PFSK-1 (cell line): ENCODE results near the gene HECA.

Experiments used
- FOXP2 ChIP-seq: optimal IDR thresholded peaks from 2 replicates; pipeline ENCODE3; 2011; ENCODE audit warnings: borderline replicate concordance, control low read depth, inconsistent platforms; ENCODE audit not compliant: insufficient read depth; ENCODE audit errors: extremely low read length, extremely low read depth
- POLR2AphosphoS5 ChIP-seq: IDR thresholded peaks from 2 replicates; pipeline ENCODE4 v1.6.1; 2012; ENCODE audit warnings: low read depth, mild to moderate bottlenecking, control low read depth, low read length, moderate library complexity
- REST ChIP-seq, 2 experiments: IDR thresholded peaks; 2 replicates each; pipeline versions ENCODE4 v1.6.1 to v1.8.0; 2011 to 2012; ENCODE audit warnings: low read depth in 2 of 2, low read length in 2 of 2, control low read depth in 1 of 2, inconsistent platforms in 1 of 2, mild to moderate bottlenecking in 1 of 2, moderate library complexity in 1 of 2; ENCODE audit not compliant: insufficient read depth in 1 of 2
- SIN3A ChIP-seq: IDR thresholded peaks from 2 replicates; pipeline ENCODE4 v1.6.1; 2012; ENCODE audit warnings: mild to moderate bottlenecking, low read length, moderate library complexity, borderline replicate concordance; ENCODE audit not compliant: insufficient read depth
- TAF1 ChIP-seq: IDR thresholded peaks from 2 replicates; pipeline ENCODE4 v1.6.1; 2012; ENCODE audit warnings: low read length, control low read depth, borderline replicate concordance; ENCODE audit not compliant: insufficient read depth

The HECA gene

GRCh38 chr6:139135578-139136545 is 982 bp downstream of the HECA start:
- no peak for TF ChIP-seq FOXP2
- no peak for TF ChIP-seq REST (IDR thresholded peaks at IDR 0.05; ENCODE audit: insufficient read depth in 1 of 2, low read depth in 2 of 2, low read length in 2 of 2)
- TF ChIP-seq SIN3A, result no peak
- TF ChIP-seq POLR2AphosphoS5, result no peak

- TF ChIP-seq FOXP2 (no peak), SIN3A (no peak), TAF1 (no peak), REST (IDR thresholded peaks at IDR 0.05; ENCODE audit: insufficient read depth in 1 of 2, low read depth in 2 of 2, low read length in 2 of 2) (no peak), POLR2AphosphoS5 (no peak)
These were observed 2.8 kb downstream of the HECA start for GRCh38 chr6:139137706-139138105.

- TF ChIP-seq FOXP2, result no peak
- no peak for TF ChIP-seq TAF1
- no peak for TF ChIP-seq POLR2AphosphoS5
- no peak for TF ChIP-seq SIN3A
These were observed 7.4 kb downstream of the HECA start for GRCh38 chr6:139142262-139142661.

- TF ChIP-seq POLR2AphosphoS5 (no peak), FOXP2 (no peak), REST (IDR thresholded peaks at IDR 0.05; ENCODE audit: insufficient read depth in 1 of 2, low read depth in 2 of 2, low read length in 2 of 2) (no peak), TAF1 (no peak), SIN3A (no peak)
These were observed 8.2 kb downstream of the HECA start for GRCh38 chr6:139143111-139143510.

- TF ChIP-seq POLR2AphosphoS5, result no peak
- no peak for TF ChIP-seq REST (IDR thresholded peaks at IDR 0.05; ENCODE audit: insufficient read depth in 1 of 2, low read depth in 2 of 2, low read length in 2 of 2)
- no peak for TF ChIP-seq FOXP2
- TF ChIP-seq SIN3A, result no peak
- TF ChIP-seq TAF1, result no peak
These were observed 9.7 kb downstream of the HECA start for GRCh38 chr6:139144490-139145085.
